Breast epithelium (tissue), 3 donors: ENCODE data around the gene PAPPA.

Experiments used
- CTCF ChIP-seq, 3 donors: fragments of 450-650 bp; IDR thresholded peaks; one replicate each; pipeline ENCODE4 v1.5.1; 2016 to 2017; ENCODE audit warnings: antibody characterized with exemption in 3 of 3, mild to moderate bottlenecking in 3 of 3, moderate library complexity in 3 of 3
- POLR2A ChIP-seq: fragments of 450-650 bp; IDR thresholded peaks from one replicate; pipeline ENCODE4 v1.6.1; 2016; ENCODE audit warnings: antibody characterized with exemption, mild to moderate bottlenecking, moderate library complexity
- POLR2AphosphoS5 ChIP-seq, 3 donors: sonication (generic); formaldehyde crosslinking; IDR thresholded peaks; one replicate each; pipeline ENCODE4 v1.6.1; 2017; ENCODE audit warnings: antibody characterized with exemption in 3 of 3

- no peak for TF ChIP-seq POLR2A
- TF ChIP-seq CTCF (IDR thresholded peaks at IDR 0.05) = no peak
- no peak for TF ChIP-seq POLR2AphosphoS5 (IDR thresholded peaks at IDR 0.05)
Measured at GRCh38 chr9:116124472-116125040, 29.0 kb upstream of the PAPPA start.
